SK-N-DZ (cell line): ENCODE measurements around the gene URI1.
"Not testable (repeated sequence)": the region's sequence is repeated elsewhere in the genome, so short reads cannot be mapped to it uniquely, and the experiment has no call there.

Experiments used
- DNase-seq: peaks from one replicate; pipeline ENCODE4 v3.0.0-alpha.2; 2015; ENCODE audit warnings: low spot score

Gene URI1

DNA sequence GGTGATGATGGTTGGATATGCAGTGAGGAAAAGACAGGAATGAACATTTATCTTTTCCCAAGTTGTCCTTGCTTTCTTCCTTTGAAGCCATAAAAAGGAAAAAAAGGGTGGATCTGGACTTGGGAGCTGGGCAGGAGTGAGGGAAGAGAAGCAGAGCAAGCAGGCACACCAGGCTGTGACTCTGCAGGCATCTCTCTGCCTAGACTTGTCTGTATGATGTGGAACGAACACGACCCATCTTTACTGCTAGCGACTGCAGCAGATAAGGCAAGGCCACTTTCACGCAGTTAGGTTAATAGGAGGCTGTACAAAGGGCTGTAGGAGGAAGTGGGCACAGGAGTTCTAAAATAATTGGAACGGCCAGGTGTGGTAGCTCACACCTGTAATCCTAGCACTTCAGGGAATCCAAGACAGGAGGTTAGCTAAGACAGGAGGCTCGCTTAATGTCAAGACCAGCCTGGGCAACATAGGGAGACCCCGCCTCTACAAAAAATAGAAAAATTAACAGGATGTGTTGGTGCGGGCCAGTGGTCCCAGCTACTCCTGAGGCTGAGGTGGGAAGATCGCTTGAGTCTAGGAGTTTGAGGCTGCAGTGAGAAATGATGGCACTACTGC lies 961 bp upstream of the URI1 start:
- DNase-seq, result no peak

DNA sequence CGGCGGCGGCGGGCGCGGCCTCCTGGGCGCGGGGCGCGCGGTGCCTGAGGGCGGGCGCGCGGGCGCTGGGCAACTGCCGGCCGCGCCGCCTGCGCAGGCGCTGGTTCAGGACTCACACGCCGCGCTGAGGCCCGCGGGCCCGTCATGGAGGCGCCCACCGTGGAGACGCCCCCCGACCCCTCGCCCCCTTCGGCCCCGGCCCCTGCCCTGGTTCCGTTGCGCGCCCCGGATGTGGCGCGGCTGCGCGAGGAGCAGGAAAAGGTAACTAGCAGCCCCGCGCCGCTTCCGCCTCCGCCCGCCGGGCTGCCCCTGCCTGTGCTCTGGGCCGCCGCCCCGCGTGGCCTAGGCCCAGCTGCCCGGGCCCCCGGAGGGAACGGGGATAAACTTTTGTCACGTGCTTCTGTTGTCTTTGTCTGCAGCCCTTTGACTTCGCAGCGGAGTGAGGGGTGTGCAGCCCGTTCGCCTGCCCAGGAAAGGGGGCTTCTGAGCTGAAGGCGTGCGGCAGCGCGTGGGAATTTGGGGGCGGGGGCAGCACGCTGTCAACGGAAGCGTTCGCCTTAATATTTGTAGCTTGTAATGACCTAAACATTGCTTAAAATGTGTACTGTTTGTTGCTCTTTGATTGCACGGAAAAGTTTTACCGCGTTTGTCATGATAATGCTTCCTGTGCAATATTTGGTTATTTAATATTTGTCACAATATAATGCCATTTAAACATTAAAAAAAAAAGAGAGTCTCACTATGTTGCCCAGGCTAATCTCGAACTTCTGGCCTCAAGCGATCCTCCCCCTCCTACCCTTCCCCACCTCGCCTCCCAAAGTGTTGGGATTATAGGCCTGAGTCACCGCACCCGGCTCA lies 594 bp downstream of the URI1 start:
- peak; percentile 58 for DNase-seq

GRCh38 chr19:29943615-29944014 lies 1.6 kb downstream of the URI1 start:
- no peak for DNase-seq

DNA sequence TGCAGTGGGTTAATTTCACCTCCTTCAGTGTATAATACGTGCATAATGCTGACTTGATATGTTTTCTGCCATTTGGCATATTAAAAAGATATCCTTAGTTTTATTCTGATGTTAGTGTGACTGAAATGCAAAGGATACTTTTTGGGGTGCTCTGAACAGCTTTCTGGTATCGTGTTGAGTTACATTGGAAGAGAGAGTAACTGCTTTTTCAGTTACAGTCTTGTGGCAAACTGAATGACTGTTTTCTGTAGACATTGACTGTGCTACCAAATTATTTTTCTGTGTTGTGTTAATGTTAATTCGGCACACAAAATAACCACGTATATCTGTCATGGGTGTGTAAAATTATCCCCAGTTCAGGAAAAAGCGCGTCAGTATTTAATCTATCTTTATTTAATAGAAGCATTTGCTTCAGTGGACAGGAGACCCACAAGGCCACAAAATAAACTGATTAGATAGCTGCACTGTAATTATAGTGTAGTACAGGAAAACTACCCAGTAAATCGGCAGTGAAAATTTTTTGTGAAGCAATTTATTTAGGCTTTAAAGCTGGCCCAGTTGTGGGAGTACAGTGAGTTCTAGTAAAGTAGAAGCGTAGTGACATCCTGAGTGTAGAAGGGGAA lies 2.5 kb downstream of the URI1 start:
- DNase-seq, result no peak

- no peak for DNase-seq
Observed at GRCh38 chr19:29945017-29945416, 3.0 kb downstream of the URI1 start.

GRCh38 chr19:29945433-29945832 lies 3.4 kb downstream of the URI1 start:
- no peak for DNase-seq

DNA sequence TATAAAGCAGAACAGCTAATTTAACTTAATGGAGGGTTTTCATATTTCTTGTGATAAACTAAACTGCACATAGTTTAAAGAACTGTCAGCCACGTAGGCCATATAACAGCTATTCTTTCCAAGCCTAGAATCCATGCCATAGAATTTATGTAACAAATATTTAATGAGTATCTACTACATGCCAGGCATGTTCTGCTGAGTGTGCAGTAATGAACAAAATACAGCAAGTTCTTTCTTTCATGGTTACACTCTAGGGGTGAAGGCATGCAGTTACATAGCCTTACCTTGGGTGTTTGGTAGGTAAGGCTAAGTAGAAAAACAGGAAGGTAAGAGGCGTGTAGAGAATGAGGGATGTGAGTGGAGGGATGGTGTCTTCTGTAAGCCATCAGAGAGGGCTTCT lies 4.6 kb downstream of the URI1 start:
- no peak for DNase-seq

GRCh38 chr19:29947871-29948270 lies 5.8 kb downstream of the URI1 start:
- no peak for DNase-seq

DNA sequence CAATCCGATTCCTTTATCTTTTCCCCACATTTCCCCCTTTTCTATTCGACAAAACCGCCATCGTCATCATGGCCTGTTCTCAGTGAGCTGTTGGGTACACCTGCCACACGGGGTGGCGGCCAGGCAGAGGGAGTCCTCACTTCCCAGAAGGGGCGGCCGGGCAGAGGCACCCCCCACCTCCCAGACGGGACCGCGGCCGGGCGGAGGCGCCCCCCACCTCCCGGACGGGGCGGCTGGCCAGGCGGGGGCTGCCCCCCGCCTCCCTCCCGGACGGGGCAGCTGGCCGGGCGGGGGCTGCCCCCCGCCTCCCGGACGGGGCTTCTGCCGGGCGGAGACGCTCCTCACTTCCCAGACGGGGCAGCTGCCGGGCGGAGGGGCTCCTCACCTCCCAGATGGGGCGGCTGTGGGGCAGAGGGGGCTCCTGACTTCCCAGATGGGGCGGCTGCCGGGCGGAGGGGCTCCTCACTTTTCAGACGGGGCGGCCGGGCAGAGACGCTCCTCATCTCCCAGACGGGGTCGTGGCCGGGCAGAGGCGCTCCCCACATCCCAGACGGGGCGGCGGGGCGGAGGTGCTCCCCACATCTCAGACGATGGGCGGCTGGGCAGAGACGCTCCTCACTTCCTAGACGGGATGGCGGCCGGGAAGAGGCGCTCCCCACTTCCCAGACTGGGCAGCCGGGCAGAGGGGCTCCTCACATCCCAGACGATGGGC lies 6.9 kb downstream of the URI1 start:
- not testable (repeated sequence) for DNase-seq

GRCh38 chr19:29952177-29952576 lies 10.1 kb downstream of the URI1 start:
- DNase-seq, result no peak

- DNase-seq, result no peak
Observed at GRCh38 chr19:29952646-29953045, 10.6 kb downstream of the URI1 start.

DNA sequence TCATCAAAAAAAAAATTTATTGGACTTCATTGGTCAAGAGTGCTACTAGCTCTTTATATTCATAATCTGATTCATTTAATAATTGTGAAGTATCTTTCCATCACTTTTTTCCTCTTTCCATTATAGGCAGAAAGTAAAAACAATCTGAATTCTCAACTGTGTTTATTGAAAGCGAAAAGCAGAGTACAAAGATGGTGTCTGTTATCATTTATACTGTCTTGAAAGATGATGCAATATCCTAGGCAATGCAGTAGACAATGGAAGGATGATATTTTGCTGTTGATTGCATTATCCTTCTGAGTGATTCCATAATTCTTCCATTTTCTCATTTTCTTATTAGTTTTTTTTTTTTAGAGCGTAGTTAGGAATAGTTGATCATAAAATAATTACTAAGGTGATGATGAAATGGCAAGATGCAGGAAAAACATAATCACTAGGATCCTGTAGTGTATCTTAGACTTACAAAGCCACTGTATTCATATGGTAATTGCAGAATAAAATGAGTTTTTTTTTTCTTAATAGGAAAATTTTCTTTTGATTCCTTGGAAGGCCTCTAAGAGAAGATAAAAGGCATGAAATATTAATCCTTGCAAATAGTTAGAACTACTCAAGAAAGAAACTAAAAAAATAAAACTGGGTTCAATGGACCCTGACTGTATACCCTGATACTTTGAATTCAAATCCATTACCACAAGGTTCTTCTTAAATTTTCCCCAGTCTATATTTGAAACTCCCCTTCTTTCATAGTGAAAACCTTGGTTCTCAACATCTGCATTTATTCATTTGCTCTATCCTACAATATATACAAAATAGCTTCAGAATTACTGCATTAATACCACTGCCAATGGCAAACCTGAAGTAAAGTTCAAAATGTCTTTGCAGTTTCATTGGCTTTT lies 11.6 kb downstream of the URI1 start:
- no peak for DNase-seq

- DNase-seq, result no peak
Observed at GRCh38 chr19:29956855-29957254, 14.8 kb downstream of the URI1 start.

DNA sequence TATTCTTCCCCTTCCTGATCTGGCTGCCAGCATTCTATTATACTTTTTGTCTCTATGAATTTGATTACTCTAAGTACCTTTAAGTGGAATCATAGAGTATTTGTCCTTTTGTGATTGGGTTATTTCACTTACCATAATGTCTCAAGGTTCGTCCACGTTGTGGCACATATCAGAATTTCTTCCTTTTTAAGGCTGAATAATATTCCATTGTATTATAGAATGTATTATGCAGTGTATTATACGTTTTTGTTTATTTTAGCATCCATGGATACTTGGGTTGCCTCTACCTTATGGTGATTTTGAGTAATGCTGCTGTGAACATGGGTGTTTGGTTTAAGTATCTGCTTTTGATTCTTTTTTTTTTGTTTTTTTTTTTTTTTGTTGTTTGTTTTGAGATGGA lies 19.3 kb downstream of the URI1 start:
- no peak for DNase-seq

DNA sequence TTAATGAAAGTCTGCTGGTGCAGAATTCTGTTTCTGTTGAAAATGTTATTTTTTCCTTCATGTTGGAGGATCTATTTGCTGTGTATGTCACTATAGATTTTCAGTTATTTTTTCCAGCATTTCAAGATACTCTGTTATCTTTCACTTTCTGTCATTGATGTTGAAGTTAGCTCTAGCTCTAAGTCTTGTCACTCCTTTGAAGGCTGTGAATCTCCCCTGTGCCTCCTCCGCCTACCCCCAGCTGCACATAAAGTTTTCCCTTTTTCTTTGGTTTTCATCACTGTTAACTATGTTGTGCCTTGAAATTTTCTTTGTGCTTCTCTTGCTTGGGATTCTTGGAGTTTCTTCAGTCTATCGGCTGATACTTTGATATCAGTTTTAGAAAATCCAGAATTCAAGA lies 20.8 kb downstream of the URI1 start:
- no peak for DNase-seq

DNA sequence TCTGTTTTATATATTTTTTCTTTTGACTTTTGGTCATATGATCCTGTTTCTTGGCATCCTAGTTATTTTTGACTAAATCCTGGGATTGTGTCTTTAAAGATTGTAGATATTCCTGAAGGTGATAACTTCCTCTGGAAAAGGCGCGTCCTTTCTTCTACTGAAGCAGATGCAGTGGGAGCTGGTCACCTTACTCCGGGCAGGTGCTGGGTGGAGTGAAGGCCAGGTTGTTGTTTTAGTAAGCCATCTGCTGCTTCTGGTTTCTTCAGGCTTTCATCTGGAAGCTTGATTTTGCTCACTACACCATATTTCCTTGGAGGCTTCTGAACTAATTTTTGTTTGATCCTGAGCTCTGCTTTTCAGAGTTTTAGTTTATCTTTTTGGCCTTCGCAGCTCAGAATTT lies 21.5 kb downstream of the URI1 start:
- DNase-seq, result peak; percentile 5

- DNase-seq, result no peak
Observed at GRCh38 chr19:29964171-29964570, 22.1 kb downstream of the URI1 start.

DNA sequence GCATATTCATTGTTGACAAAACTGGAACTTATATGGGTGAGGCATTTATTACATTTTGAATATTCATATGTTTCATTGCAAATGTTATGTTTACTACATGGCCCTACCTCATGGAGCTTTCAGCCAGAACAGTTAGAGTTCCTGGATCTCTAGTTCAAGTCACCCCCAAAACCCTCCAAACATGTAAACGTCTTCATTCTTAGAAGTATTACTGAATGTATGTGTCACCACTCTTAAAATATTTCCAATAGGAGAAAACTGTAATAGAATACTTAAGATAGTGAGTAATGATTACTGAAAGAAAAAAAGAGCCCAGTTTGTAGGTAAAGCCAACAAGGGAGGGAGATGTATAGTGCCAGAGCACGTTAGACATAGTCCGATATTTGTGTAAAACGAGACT lies 23.5 kb downstream of the URI1 start:
- DNase-seq, result no peak

DNA sequence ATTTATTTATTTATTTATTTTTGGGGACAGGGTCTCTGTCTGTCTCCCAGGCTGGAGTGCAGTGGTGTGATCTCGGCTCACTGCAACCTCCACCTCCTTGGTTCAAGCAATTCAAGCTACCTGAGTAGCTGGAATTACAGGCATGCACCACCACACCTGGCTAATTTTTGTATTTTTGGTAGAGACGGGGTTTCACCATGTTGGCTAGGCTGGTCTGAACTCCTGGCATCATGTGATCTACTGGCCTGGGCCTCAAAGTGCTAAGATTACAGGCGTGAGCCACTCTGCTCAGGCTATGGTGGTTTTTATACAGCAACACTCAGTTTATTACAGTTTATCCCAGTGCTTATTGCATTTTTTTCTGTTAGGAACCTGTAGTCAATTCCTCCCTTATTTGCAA lies 24.1 kb downstream of the URI1 start:
- not testable (repeated sequence) for DNase-seq

- no peak for DNase-seq
Observed at GRCh38 chr19:29966588-29967249, 24.7 kb downstream of the URI1 start.

DNA sequence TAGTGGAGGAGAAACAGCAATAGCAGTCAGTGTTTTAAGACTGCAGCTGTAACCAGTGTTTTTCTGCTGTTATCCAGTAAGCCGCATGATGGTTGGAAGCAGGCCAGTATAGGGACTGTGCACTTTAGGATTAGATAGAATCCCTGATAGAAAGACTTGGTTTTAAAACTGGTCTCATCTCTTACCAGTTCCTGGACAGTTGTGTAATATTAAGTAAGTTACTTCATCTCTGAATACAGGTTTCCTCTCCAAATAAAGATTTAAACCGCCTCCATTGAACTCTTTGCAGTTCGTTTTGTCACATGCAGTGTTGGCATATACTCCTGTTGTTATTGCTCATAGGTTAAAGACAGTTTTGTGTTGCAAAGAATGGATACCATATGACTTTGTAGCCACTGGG lies 25.6 kb downstream of the URI1 start:
- DNase-seq, result no peak
